Anterior cingulate cortex (tissue), 58 donors: ENCODE measurements around the gene TMC7.

Experiments used
- DNase-seq, 58 donors: peaks; one replicate each; lab custom pipeline; 2025; lab: John Stamatoyannopoulos, UW

The TMC7 gene

GRCh38 chr16:19110537-19111360, 127.0 kb downstream of the TMC7 start:
- no peak for DNase-seq

- no peak for DNase-seq
These were observed 128.3 kb downstream of the TMC7 start for GRCh38 chr16:19112099-19112407.
